Measurements from ENCODE around the gene HAUS7. TPM values are rescaled to one million over a fixed set of nuclear protein-coding genes. Genes with fewer than 3 reads are reported as not detected.

The HAUS7 gene
- polyA plus RNA-seq, 1 donor from 2014 or later = 27.7 TPM

GRCh38 chrX:153491351-153491914 is 21.1 kb upstream of the HAUS7 start:
- H4K20me1 ChIP-seq (ENCODE audit: insufficient read depth) = no peaks in the 10 kb centered on the region
- H2AFZ ChIP-seq (ENCODE audit: low read depth, low read length) = no peak overlapping the region

GRCh38 chrX:153490217-153490930 is 20.0 kb upstream of the HAUS7 start:
- Histone ChIP-seq H3F3A (ENCODE audit: insufficient read depth, low read length, poor library complexity, severe bottlenecking) (no peaks in the 10 kb centered on the region), H4K20me1 (ENCODE audit: insufficient read depth) (no peaks in the 10 kb centered on the region), H3K4me2 (ENCODE audit: low read length) (no peak overlapping the region), H3K9ac (ENCODE audit: low read length) (no peak overlapping the region), H3K27ac (ENCODE audit: low read length) (no peak overlapping the region), H3K79me2 (replicated peaks; ENCODE audit: insufficient read depth, low read length) (no peaks in the 10 kb centered on the region), H3K36me3 (ENCODE audit: insufficient read depth, low read length) (no peaks in the 10 kb centered on the region), H3K27me3 (ENCODE audit: insufficient read depth, low read depth, low read length) (no peaks in the 10 kb centered on the region), H2AFZ (ENCODE audit: low read depth, low read length) (no peak overlapping the region), H3K9me2 (ENCODE audit: insufficient read depth, low read length) (no peaks in the 10 kb centered on the region), H3K4me3 (ENCODE audit: low read length) (no peak overlapping the region), H3K9me3 (ENCODE audit: low read length) (no peaks in the 10 kb centered on the region)
- TF ChIP-seq SMC3 (conservative IDR thresholded peaks at IDR 0.05; ENCODE audit: poor library complexity) (no peak), CTCF (IDR thresholded peaks at IDR 0.05; ENCODE audit: poor library complexity, severe bottlenecking) (no peak), MXI1 (conservative IDR thresholded peaks at IDR 0.05; ENCODE audit: poor library complexity, severe bottlenecking) (no peak)
- TF ChIP-seq, protein P1, sequence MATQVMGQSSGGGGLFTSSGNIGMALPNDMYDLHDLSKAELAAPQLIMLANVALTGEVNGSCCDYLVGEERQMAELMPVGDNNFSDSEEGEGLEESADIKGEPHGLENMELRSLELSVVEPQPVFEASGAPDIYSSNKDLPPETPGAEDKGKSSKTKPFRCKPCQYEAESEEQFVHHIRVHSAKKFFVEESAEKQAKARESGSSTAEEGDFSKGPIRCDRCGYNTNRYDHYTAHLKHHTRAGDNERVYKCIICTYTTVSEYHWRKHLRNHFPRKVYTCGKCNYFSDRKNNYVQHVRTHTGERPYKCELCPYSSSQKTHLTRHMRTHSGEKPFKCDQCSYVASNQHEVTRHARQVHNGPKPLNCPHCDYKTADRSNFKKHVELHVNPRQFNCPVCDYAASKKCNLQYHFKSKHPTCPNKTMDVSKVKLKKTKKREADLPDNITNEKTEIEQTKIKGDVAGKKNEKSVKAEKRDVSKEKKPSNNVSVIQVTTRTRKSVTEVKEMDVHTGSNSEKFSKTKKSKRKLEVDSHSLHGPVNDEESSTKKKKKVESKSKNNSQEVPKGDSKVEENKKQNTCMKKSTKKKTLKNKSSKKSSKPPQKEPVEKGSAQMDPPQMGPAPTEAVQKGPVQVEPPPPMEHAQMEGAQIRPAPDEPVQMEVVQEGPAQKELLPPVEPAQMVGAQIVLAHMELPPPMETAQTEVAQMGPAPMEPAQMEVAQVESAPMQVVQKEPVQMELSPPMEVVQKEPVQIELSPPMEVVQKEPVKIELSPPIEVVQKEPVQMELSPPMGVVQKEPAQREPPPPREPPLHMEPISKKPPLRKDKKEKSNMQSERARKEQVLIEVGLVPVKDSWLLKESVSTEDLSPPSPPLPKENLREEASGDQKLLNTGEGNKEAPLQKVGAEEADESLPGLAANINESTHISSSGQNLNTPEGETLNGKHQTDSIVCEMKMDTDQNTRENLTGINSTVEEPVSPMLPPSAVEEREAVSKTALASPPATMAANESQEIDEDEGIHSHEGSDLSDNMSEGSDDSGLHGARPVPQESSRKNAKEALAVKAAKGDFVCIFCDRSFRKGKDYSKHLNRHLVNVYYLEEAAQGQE (IDR thresholded peaks at IDR 0.05; ENCODE audit: borderline replicate concordance) = no peak

More at GRCh38 chrX:153491351-153491914, 21.1 kb upstream of the HAUS7 start:
- Histone ChIP-seq H3F3A (ENCODE audit: insufficient read depth, low read length, poor library complexity, severe bottlenecking) (no peaks in the 10 kb centered on the region), H3K4me3 (ENCODE audit: low read length) (no peak overlapping the region), H3K9ac (ENCODE audit: low read length) (no peak overlapping the region), H3K9me2 (ENCODE audit: insufficient read depth, low read length) (no peaks in the 10 kb centered on the region), H3K27me3 (ENCODE audit: insufficient read depth, low read depth, low read length) (no peaks in the 10 kb centered on the region), H3K4me2 (ENCODE audit: low read length) (no peak overlapping the region), H3K27ac (ENCODE audit: low read length) (no peak overlapping the region), H3K36me3 (ENCODE audit: insufficient read depth, low read length) (no peaks in the 10 kb centered on the region), H3K9me3 (ENCODE audit: low read length) (no peaks in the 10 kb centered on the region), H3K79me2 (replicated peaks; ENCODE audit: insufficient read depth, low read length) (no peaks in the 10 kb centered on the region)
- TF ChIP-seq MXI1 (conservative IDR thresholded peaks at IDR 0.05; ENCODE audit: poor library complexity, severe bottlenecking) (no peak), RAD21 (conservative IDR thresholded peaks at IDR 0.05) (no peak), SMC3 (conservative IDR thresholded peaks at IDR 0.05; ENCODE audit: poor library complexity) (no peak), TAF1 (IDR thresholded peaks at IDR 0.05; ENCODE audit: low read depth) (no peak), EP300 (conservative IDR thresholded peaks at IDR 0.05; ENCODE audit: poor library complexity, severe bottlenecking) (no peak), POLR2AphosphoS5 (IDR thresholded peaks at IDR 0.05) (no peak), EZH2 (IDR thresholded peaks at IDR 0.05; ENCODE audit: borderline replicate concordance, insufficient read depth, low read length, poor library complexity, severe bottlenecking) (no peak), CTCF (IDR thresholded peaks at IDR 0.05; ENCODE audit: poor library complexity, severe bottlenecking) (no peak)
- TF ChIP-seq, protein P1 (IDR thresholded peaks at IDR 0.05; ENCODE audit: borderline replicate concordance) = no peak

Measured in neural cell (in vitro differentiated cells).